Bronchial epithelial cell (primary cell): ENCODE data around the gene TXNRD1. TPM values are rescaled to one million over a fixed set of nuclear protein-coding genes. Genes with fewer than 3 reads are reported as not detected.
"Not testable (repeated sequence)": the region's sequence is repeated elsewhere in the genome, so short reads cannot be mapped to it uniquely, and the experiment has no call there.

ENCODE experiments used
- DNase-seq: peaks from one replicate; pipeline ENCODE4 v3.0.0-alpha.2; 2010; ENCODE audit warnings: low read depth
- FAIRE-seq: peaks from 2 replicates; lab custom pipeline; 2011; peaks lifted over from hg19 to GRCh38; lab: Jason Lieb, UNC
- H3K27me3 ChIP-seq: 2 replicates; pipeline ENCODE4 v1.5.1; 2011; ENCODE audit warnings: low read length; ENCODE audit not compliant: control insufficient read depth, insufficient read depth
- H3K36me3 ChIP-seq: 2 replicates; pipeline ENCODE4 v1.5.1; 2011; ENCODE audit warnings: low read length; ENCODE audit not compliant: control insufficient read depth, insufficient read depth
- H3K4me3 ChIP-seq: 2 replicates; pipeline ENCODE4 v1.5.1; 2011; ENCODE audit warnings: mild to moderate bottlenecking, low read depth, low read length, control low read depth
- CTCF ChIP-seq: IDR thresholded peaks from 2 replicates; pipeline ENCODE4 v1.5.1; 2011; ENCODE audit warnings: mild to moderate bottlenecking, moderate library complexity, low read length, control low read depth, inconsistent platforms; ENCODE audit not compliant: insufficient read depth, severe bottlenecking
- total RNA-seq: library from RNA; depleted of rRNA; stranded (reverse); fragments of >200 nt; gene quantifications from 2 replicates; pipeline ENCODE4 v1.2.1, GENCODE V29; 2014

TXNRD1 gene
- total RNA-seq, 1 donor from 2014 or later, result 88.2 TPM

DNA sequence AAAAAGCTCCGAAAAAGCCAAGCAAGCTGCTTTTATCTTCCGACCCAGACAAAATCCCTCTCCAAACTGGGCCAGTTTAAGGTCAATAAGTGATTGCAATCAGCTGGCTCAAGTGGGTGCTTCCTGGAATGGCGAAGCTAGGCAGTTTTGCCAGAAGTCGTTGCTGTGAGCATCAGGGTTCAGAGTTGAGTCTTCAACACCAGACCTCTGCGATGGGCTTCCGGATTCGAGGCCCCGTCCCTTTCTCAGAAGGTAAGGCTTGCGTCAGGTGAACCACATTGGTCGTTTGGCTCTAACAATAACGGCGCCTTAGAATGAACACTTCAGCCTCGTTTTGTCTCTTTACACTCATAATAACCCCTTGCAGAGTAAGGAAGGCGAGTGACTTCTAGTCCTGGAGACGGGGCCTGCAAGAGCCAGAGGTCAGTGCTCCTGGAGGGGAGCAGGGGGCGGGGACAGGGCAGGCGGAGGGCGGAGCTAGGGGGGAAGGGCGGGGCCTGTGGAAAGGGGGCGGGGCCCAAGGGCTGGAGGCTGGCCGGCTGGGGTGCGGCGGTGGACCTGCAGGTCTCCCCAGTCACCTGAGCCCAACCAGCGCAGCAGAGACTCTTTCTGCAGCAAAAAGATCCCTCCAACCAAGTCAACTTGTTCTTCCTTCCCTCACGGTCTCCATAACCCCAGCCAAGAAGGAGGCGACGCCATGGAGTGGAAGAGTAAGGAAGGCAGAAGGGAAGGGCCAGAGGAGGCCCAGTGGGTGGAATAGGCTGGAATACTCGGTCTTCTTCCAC lies 43.6 kb upstream of the TXNRD1 start:
- TF ChIP-seq CTCF, result no peak
- FAIRE-seq (no peak), DNase-seq (no peak)
- no peak overlapping the region for H3K4me3 ChIP-seq
- no peaks in the 10 kb centered on the region for H3K36me3 ChIP-seq
- no peaks in the 10 kb centered on the region for H3K27me3 ChIP-seq

- no peak overlapping the region for H3K4me3 ChIP-seq
- no peak for DNase-seq
- no peak for TF ChIP-seq CTCF
- no peak for FAIRE-seq
- no peaks in the 10 kb centered on the region for H3K36me3 ChIP-seq
- no peaks in the 10 kb centered on the region for H3K27me3 ChIP-seq
Observed at GRCh38 chr12:104172570-104172947, 43.0 kb upstream of the TXNRD1 start.

- not testable (repeated sequence) for DNase-seq, FAIRE-seq, H3K4me3 ChIP-seq, H3K36me3 ChIP-seq, H3K27me3 ChIP-seq
Observed at GRCh38 chr12:104173804-104174203, 41.8 kb upstream of the TXNRD1 start.

GRCh38 chr12:104175726-104176247 lies 39.8 kb upstream of the TXNRD1 start:
- no peak for TF ChIP-seq CTCF
- DNase-seq (no peak), FAIRE-seq (no peak)
- no peak overlapping the region for H3K4me3 ChIP-seq
- H3K27me3 ChIP-seq, result no peaks in the 10 kb centered on the region
- H3K36me3 ChIP-seq, result no peaks in the 10 kb centered on the region

DNA sequence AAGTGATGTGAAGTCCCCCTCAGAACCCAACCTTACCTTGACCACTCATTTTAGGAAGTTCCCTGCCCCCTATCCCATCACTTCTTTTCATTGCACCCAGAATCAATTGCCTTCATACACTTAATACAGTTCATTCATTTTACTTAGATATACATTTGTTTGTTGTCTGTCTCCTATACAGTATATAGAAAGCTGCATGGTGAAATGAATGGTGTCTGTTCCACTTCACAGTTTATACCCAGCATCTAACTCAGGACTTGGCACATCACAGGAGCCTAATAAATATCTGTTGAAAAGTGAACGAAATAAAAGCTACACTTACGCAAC lies 38.3 kb upstream of the TXNRD1 start:
- DNase-seq, result no peak

More for the DNA sequence above, 38.3 kb upstream of the TXNRD1 start:
- no peaks in the 10 kb centered on the region for H3K36me3 ChIP-seq
- H3K27me3 ChIP-seq, result no peaks in the 10 kb centered on the region
- no peak for TF ChIP-seq CTCF
- no peak for FAIRE-seq
- H3K4me3 ChIP-seq, result no peak overlapping the region
